Left lung (tissue), 10 donors: ENCODE measurements around the gene PPM1E. TPM values are rescaled to one million over a fixed set of nuclear protein-coding genes. Genes with fewer than 3 reads are reported as not detected.
A peak's percentile ranks its signal among the peaks of the same experiment; 100 is the strongest.

Experiments
- ATAC-seq: fragments of 200-7000 bp; cut with Tn5 transposase; one replicate; pipeline ENCODE4 v1.9.1; 2020; ENCODE audit warnings: moderate library complexity
- DNase-seq, 4 donors: peaks; one replicate each; pipeline ENCODE4 v3.0.0-alpha.2; 2013 to 2020
- H3K27ac ChIP-seq, 2 donors: fragments of 200-600 bp; sonication (generic) in 1 of 2; one replicate each; pipeline versions ENCODE4 v1.5.0 to v1.8.0; 2020 to 2021
- H3K27me3 ChIP-seq, 2 donors: fragments of 200-600 bp; sonication (generic) in 1 of 2; one replicate each; pipeline versions ENCODE4 v1.5.0 to v1.8.0; 2020 to 2021
- H3K36me3 ChIP-seq, 2 donors: fragments of 200-600 bp; sonication (generic) in 1 of 2; one replicate each; pipeline versions ENCODE4 v1.5.0 to v1.8.0; 2020 to 2021
- H3K4me1 ChIP-seq, 2 donors: fragments of 200-600 bp; one replicate each; pipeline ENCODE4 v1.8.0; 2021
- H3K4me3 ChIP-seq, 2 donors: fragments of 200-600 bp; sonication (generic) in 1 of 2; one replicate each; pipeline versions ENCODE4 v1.5.0 to v1.8.0; 2020 to 2021; ENCODE audit warnings: mild to moderate bottlenecking in 1 of 2
- H3K9me3 ChIP-seq, 2 donors: fragments of 200-600 bp; sonication (generic) in 1 of 2; one replicate each; pipeline versions ENCODE4 v1.5.0 to v1.8.0; 2020 to 2021
- intact Hi-C, 2 donors: fragments of 100-400 bp; cut with DNase I; formaldehyde crosslinking; loops; one replicate each; pipeline versions ENCODE4 v1.11.2 to v1.14.2; 2022
- polyA plus RNA-seq, 6 donors: library from polyadenylated mRNA; unstranded; fragments of 120-200 nt; gene quantifications; one replicate each; pipeline ENCODE4 v1.2.1, GENCODE V29; 2013; ENCODE audit not compliant: insufficient read length in 6 of 6
- total RNA-seq, 2 donors: library from RNA; stranded (reverse); fragmentation: NEBNext Ultra II Directional; extraction: Animal tissue kit (Norgen Biotek cat#: 25700); gene quantifications; one replicate each; pipeline ENCODE4 v1.2.1, GENCODE V29; 2021
- TF ChIP-seq, protein P1 (sequence below), 2 donors: fragments of 200-600 bp; sonication (generic) in 1 of 2; IDR thresholded peaks; one replicate each; pipeline versions ENCODE4 v1.5.0 to v1.8.0; 2021; ENCODE audit warnings: antibody characterized with exemption in 2 of 2
- donor health status: DM: no; HTN: yes; CAD: no.
- donor health status: DM: no; HTN: no; CAD: no.

Gene PPM1E
- total and polyA plus RNA-seq, 8 donors, result 0.21 to 0.68 (median 0.40) TPM

DNA sequence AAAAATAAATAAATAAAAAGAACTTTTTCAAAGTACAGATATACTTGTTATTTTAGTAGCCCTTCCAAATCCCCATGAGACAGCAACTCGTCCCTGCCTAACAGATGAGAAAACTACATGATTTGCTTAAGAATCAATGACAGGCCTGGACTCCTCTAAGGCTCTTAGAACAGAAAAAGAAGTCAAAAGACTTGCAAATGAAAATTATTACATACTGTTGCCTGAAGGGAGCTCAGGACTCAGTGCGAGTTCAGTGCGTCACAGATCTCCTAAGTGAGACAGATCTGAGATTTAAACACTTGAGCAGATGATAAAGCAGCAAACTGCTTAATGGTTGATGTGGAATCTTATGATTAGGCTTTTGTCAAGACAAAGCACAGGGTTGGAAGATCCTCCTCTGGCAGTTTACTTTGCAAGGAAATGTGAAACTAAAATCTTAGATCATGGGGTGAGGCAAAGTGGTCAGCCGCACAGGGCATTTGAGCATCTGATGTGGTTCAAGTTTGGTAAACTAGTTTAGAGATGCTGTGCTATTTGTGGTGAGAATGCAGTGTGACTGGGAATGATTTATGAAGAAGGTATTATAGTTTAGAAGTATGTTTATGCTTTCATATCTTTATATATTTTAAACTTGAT lies 212.9 kb downstream of the PPM1E start:
- DNase-seq, result no peak
- H3K27me3 ChIP-seq, result no peaks in the 10 kb centered on the region
- H3K36me3 ChIP-seq, result no peaks in the 10 kb centered on the region
- intact Hi-C loops, result no loop called here
- TF ChIP-seq, protein P1, sequence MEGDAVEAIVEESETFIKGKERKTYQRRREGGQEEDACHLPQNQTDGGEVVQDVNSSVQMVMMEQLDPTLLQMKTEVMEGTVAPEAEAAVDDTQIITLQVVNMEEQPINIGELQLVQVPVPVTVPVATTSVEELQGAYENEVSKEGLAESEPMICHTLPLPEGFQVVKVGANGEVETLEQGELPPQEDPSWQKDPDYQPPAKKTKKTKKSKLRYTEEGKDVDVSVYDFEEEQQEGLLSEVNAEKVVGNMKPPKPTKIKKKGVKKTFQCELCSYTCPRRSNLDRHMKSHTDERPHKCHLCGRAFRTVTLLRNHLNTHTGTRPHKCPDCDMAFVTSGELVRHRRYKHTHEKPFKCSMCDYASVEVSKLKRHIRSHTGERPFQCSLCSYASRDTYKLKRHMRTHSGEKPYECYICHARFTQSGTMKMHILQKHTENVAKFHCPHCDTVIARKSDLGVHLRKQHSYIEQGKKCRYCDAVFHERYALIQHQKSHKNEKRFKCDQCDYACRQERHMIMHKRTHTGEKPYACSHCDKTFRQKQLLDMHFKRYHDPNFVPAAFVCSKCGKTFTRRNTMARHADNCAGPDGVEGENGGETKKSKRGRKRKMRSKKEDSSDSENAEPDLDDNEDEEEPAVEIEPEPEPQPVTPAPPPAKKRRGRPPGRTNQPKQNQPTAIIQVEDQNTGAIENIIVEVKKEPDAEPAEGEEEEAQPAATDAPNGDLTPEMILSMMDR (IDR thresholded peaks at IDR 0.05), result no peak
- no peak for ATAC-seq
- no peak overlapping the region for H3K27ac ChIP-seq
- H3K4me3 ChIP-seq, result no peak overlapping the region
- no peaks in the 10 kb centered on the region for H3K9me3 ChIP-seq
- H3K4me1 ChIP-seq, result peaks cover 0 to 5% of the 10 kb centered on the region in 2 donors

DNA sequence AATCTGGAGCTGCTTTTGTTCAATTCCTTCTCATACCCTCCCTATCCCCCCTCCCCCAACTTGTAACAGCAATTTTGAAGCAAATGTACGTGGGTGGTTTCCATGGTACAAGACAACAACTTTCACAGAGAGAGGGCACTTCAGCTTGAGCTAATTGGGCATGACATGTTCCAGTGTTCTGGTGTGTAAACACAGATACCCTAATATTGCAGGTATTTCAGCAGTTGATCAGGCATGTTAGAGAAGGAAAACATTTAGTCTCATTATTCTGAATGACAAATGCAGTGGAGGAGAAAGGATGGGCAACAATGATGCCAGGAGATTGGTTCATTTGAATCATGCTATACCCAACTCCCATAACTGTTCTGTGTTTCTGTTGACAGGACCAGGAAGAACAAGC lies 213.5 kb downstream of the PPM1E start:
- TF ChIP-seq, protein P1 (IDR thresholded peaks at IDR 0.05), result no peak
- ATAC-seq (peak; percentile 92), DNase-seq (peak in 1 of 4 donors; percentile 33)
- intact Hi-C loops, result no loop called here
- no peaks in the 10 kb centered on the region for H3K27me3 ChIP-seq
- H3K9me3 ChIP-seq, result no peaks in the 10 kb centered on the region
- H3K4me1 ChIP-seq, result peaks cover 0 to 5% of the 10 kb centered on the region in 2 donors
- no peak overlapping the region for H3K4me3 ChIP-seq
- no peak overlapping the region for H3K27ac ChIP-seq
- no peaks in the 10 kb centered on the region for H3K36me3 ChIP-seq

DNA sequence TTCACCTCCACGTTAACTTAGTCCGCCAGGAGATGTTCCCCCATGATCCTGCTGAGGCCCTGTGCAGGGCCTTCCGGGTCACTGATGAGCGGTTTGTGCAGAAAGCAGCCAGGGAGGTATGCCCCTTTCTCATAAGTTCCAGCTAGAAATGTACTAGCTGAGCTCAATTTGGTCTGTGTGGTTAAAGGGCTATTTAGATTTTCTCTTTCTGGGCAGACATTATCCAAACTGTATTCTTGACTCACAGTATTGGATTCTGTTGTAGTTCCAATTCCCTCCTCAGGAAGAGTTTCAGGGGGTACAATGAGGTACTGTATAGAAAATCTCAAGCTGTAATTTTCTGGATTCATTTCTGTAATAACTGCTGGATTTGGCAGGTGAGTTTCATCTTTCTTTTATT lies 214.0 kb downstream of the PPM1E start:
- H3K27ac ChIP-seq, result no peak overlapping the region
- intact Hi-C loops, result no loop called here
- H3K9me3 ChIP-seq, result no peaks in the 10 kb centered on the region
- ATAC-seq, result no peak
- no peak overlapping the region for H3K4me3 ChIP-seq
- peaks cover 0 to 5% of the 10 kb centered on the region in 2 donors for H3K4me1 ChIP-seq
- no peak for DNase-seq
- H3K27me3 ChIP-seq, result no peaks in the 10 kb centered on the region
- TF ChIP-seq, protein P1 (IDR thresholded peaks at IDR 0.05), result no peak
- no peaks in the 10 kb centered on the region for H3K36me3 ChIP-seq

DNA sequence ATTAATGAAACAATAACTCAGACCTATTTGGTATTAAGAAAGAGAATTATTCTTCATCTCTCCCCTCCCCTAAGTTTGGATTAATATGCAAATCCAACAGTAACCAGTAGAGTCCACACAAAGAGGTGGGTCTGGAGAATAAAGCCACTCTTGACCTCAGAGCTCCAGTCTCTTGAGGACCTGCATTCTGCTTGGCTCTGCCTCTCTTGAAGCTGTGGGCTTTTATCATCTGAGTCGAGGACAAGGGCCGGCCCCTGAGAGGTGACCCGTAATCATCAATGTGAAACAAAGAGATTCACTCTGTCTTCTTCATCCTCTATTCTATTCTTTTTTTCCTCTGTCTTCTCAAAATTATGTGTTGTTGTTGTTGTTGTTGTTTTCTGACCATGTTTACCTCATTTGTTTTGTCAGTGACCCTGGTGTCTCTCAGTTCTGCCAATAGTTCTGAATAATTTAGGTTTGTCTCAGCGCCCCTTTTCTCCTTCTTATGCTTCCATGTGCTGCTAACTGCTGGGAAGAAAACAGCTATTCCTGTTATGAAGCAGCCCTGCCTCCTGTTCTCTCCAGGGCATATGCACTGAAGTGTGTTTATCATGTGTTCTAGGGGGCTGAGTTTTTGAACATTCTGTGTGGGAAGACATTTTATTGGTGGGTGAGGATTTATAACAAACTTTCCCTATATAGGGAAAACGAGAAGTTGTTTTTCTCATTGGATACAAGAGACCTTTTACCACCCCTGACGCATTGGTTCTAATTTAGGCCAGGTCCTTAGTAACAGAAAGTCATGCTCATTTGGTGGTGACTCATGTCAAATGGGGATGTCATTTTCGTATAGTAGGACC lies 215.2 kb downstream of the PPM1E start:
- DNase-seq, result no peak
- TF ChIP-seq, protein P1 (IDR thresholded peaks at IDR 0.05), result no peak
- Histone ChIP-seq H3K36me3 (no peaks in the 10 kb centered on the region), H3K4me1 (peaks cover 0 to 5% of the 10 kb centered on the region in 2 donors), H3K27me3 (no peaks in the 10 kb centered on the region), H3K9me3 (no peaks in the 10 kb centered on the region), H3K4me3 (no peak overlapping the region), H3K27ac (no peak overlapping the region)
- intact Hi-C loops, result no loop called here
- ATAC-seq, result no peak

DNA sequence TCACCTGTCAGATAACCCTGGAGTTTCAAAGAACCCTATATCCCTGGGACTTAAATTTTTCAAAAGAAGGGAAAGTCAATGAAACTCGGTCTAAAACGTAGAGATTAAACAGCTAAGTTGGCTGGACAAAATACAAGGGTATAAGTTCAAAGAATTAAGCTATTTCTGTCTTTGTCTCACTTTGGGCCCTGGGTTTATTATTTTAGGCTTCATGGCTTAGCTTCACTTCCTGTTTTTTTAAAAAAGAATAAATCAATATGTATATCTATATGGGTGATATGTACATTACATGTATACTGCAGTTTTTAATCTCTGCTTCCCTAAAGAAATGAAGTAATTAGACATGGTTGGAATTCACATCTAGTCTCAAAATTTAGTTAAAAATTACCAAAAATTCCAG lies 218.7 kb downstream of the PPM1E start:
- Histone ChIP-seq H3K9me3 (no peaks in the 10 kb centered on the region), H3K36me3 (no peaks in the 10 kb centered on the region), H3K27ac (no peak overlapping the region), H3K27me3 (no peaks in the 10 kb centered on the region), H3K4me1 (no peaks in the 10 kb centered on the region), H3K4me3 (no peak overlapping the region)
- no peak for DNase-seq
- TF ChIP-seq, protein P1 (IDR thresholded peaks at IDR 0.05), result no peak
- intact Hi-C loops, result no loop called here
- no peak for ATAC-seq
